VCaP (cell line): ENCODE data around the gene CNFN.

Source experiments
- H3K27ac ChIP-seq: fragments of 450-650 bp; 2 replicates; pipeline ENCODE4 v1.5.1; 2017
- CTCF ChIP-seq: fragments of 450-650 bp; conservative IDR thresholded peaks from 2 replicates; pipeline ENCODE4 v1.5.1; 2017; ENCODE audit warnings: mild to moderate bottlenecking, moderate library complexity

The CNFN gene

DNA sequence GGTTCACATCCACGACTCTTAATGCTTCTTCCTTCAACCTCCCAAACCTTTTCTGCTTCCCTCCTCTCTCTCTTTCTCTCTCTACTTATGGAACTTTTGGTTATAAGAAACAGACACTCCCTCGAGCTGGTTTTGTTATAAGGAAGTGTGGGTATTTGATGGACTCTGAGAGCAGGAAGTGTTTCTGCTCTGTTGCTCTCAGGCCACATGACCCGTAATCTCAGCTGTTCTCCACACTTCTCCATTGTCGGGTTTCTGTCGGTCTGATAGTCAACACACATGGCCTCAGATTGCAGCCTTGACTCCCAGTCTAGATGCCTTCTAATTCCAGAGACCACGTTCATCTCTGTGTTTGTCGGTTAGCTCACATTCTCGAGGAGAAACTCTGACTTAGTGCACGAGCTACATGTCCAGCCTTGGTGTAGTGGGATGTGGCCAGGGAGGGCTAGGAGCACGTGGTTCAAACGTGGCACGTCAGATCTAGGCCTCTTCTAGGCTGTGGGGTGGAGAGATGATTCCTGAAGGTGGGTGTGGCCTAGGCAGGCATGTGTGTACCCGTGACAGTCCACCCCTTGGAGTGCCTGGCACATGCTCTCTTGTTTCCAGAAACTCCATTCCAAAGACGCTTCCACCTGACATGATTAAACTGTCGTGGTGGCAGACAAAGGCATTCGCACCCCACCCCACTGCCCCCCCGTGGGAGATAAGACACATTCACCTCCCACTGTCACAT lies 26.3 kb downstream of the CNFN start:
- TF ChIP-seq CTCF: no peak
- no peak overlapping the region for H3K27ac ChIP-seq

- TF ChIP-seq CTCF: no peak
- H3K27ac ChIP-seq: no peak overlapping the region
These were observed 27.1 kb downstream of the CNFN start for GRCh38 chr19:42362891-42363440.

GRCh38 chr19:42362342-42362741 lies 27.8 kb downstream of the CNFN start:
- no peak overlapping the region for H3K27ac ChIP-seq
- TF ChIP-seq CTCF: no peak

DNA sequence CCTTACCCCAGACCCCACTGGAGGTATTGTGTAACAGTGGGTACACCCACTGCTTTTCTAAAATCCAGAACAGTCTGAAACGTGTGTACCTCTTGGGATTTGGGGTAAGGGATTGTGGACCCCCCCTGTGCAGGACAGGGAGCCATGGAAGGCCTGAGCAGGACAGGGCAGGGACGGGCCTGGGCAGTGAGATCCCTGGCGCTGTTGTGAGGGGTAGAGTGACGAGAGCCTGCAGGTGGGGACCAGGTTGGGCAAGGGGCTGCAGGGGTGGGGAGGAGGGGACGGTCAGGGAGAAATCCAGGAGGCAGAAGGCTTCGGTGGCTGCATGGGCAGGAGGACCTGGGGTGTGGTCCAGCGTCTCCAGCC lies 28.6 kb downstream of the CNFN start:
- no peak for TF ChIP-seq CTCF
- H3K27ac ChIP-seq: no peak overlapping the region

DNA sequence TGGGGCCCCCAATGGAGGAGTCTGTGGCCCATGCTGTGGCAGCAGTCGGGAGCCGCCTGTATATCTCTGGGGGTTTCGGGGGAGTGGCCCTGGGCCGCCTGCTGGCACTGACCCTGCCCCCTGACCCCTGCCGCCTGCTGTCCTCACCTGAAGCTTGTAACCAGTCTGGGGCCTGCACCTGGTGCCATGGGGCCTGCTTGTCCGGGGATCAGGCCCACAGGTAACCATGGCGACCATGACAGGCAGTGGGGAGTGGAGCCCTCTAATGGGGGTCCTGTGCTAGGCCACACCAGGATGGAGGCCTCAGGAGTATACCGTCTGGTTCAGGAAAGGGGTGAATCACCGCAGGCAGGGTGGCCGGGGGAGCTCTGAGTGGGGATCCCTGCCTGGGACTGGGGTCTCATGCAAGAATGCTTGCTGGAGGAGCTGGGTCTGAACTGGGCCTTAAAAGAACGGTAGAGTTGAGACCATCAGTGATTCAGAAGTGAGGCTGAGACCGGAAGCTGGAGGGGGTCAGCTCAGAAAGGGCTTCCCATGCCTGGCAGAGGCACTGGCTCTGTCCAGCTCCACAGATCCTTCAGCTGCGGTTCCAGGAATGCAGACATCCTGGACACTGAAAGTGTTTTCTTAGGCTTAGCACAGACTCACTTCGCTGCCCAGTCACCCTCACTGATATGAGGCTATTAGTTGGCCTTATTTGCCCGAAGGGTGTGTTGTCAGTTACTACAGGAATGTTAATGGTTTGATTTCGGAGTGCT lies 29.1 kb downstream of the CNFN start:
- H3K27ac ChIP-seq: no peak overlapping the region
- TF ChIP-seq CTCF: no peak

DNA sequence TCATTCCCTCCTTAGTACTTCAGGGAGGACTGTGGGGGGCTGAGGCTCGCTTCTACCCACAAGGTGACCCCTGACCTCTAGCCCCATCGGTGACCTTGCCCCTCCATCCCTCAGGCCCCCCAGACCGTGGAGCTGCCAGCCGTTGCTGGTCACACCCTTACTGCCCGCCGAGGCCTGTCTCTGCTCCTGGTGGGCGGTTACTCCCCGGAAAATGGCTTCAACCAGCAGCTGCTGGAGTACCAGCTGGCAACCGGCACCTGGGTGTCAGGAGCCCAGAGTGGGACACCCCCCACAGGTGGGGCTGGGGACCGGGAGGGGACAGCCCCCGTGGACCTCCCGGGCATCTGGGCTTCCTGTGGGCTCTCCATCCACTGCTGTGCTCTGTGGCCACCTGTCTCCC lies 32.8 kb downstream of the CNFN start:
- no peak for TF ChIP-seq CTCF
- H3K27ac ChIP-seq: no peak overlapping the region

DNA sequence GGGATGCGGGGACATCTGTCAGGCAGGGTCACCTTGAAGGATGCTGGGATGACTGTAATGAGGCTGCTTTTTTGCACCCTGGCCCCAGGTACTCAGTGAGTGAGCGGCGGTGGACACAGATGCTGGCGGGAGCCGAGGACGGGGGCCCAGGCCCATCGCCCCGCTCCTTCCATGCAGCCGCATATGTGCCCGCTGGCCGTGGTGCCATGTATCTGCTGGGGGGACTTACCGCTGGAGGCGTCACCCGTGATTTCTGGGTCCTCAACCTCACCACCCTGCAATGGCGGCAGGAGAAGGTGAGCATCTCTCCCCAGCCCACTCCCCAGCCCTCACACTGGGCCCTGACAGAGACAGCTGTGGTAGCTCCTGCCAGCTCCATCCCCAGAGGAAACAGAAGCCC lies 33.4 kb downstream of the CNFN start:
- TF ChIP-seq CTCF: no peak
- no peak overlapping the region for H3K27ac ChIP-seq
